Left ventricle myocardium inferior (tissue), 1 donor: ENCODE measurements around the gene ACTC1. TPM values are rescaled to one million over a fixed set of nuclear protein-coding genes. Genes with fewer than 3 reads are reported as not detected.
"Not testable (repeated sequence)": the region's sequence is repeated elsewhere in the genome, so short reads cannot be mapped to it uniquely, and the experiment has no call there.

ENCODE experiments used
- DNase-seq: peaks from one replicate; pipeline ENCODE4 v3.0.0-alpha.2; 2020
- H3K27ac ChIP-seq: fragments of 200-600 bp; replicated peaks from 2 replicates; pipeline ENCODE4 v1.8.0; 2021
- H3K27me3 ChIP-seq: fragments of 200-600 bp; 2 replicates; pipeline ENCODE4 v1.8.0; 2021; ENCODE audit warnings: low read depth
- H3K36me3 ChIP-seq: fragments of 200-600 bp; 2 replicates; pipeline ENCODE4 v1.8.0; 2021
- H3K4me1 ChIP-seq: fragments of 200-600 bp; 2 replicates; pipeline ENCODE4 v1.8.0; 2021
- H3K4me3 ChIP-seq: fragments of 200-600 bp; 2 replicates; pipeline ENCODE4 v1.8.0; 2021; ENCODE audit warnings: mild to moderate bottlenecking, moderate library complexity
- H3K9me3 ChIP-seq: fragments of 200-600 bp; replicated peaks from 2 replicates; pipeline ENCODE4 v1.8.0; 2021
- CTCF ChIP-seq: fragments of 200-600 bp; IDR thresholded peaks from 2 replicates; pipeline ENCODE4 v1.8.0; 2021; ENCODE audit warnings: antibody characterized with exemption, mild to moderate bottlenecking, borderline replicate concordance
- intact Hi-C: fragments of 100-400 bp; cut with micrococcal nuclease; formaldehyde crosslinking; loops from one replicate; pipeline ENCODE4 v1.11.0; 2022
- total RNA-seq: library from RNA; stranded (reverse); fragmentation: NEBNext Ultra II Directional; extraction: Animal tissue kit (Norgen Biotek cat#: 25700); gene quantifications from one replicate; pipeline ENCODE4 v1.2.1, GENCODE V29; 2021
- donor health status: DM: no; HTN: yes; CAD: no; lungs with severe emphysema.

Gene ACTC1
- total RNA-seq, 1 donor from 2014 or later = 13,225 TPM

- Histone ChIP-seq H3K9me3 (peaks cover 2% of the 10 kb centered on the region), H3K4me1 (peaks cover 14% of the 10 kb centered on the region), H3K27me3 (no peaks in the 10 kb centered on the region), H3K4me3 (no peak overlapping the region), H3K27ac (no peak overlapping the region), H3K36me3 (no peaks in the 10 kb centered on the region)
- no peak for TF ChIP-seq CTCF
- DNase-seq = no peak
- intact Hi-C loops = no loop called here
Observed at GRCh38 chr15:34812369-34812768, 17.0 kb upstream of the ACTC1 start.

GRCh38 chr15:34810443-34811129 is 15.2 kb upstream of the ACTC1 start:
- no peak for TF ChIP-seq CTCF
- no peak for DNase-seq
- H3K4me3 ChIP-seq = no peak overlapping the region
- peaks cover 14% of the 10 kb centered on the region for H3K4me1 ChIP-seq
- no peaks in the 10 kb centered on the region for H3K36me3 ChIP-seq
- intact Hi-C loops = no loop called here
- H3K9me3 ChIP-seq = peaks cover 6% of the 10 kb centered on the region
- H3K27ac ChIP-seq = no peak overlapping the region
- H3K27me3 ChIP-seq = no peaks in the 10 kb centered on the region

- peaks cover 6% of the 10 kb centered on the region for H3K9me3 ChIP-seq
- no peaks in the 10 kb centered on the region for H3K27me3 ChIP-seq
- H3K4me3 ChIP-seq = no peak overlapping the region
- H3K36me3 ChIP-seq = no peaks in the 10 kb centered on the region
- peaks cover 14% of the 10 kb centered on the region for H3K4me1 ChIP-seq
- intact Hi-C loops = loop anchor here (10.0 kb wide), 1 partner anchor 46 kb away; no protein-coding TSS in a partner anchor
- no peak for TF ChIP-seq CTCF
- no peak for DNase-seq
- no peak overlapping the region for H3K27ac ChIP-seq
Observed at GRCh38 chr15:34809186-34809585, 13.8 kb upstream of the ACTC1 start.

GRCh38 chr15:34808016-34808415 is 12.7 kb upstream of the ACTC1 start:
- intact Hi-C loops = loop anchor here (10.0 kb wide), 1 partner anchor 47 kb away; no protein-coding TSS in a partner anchor
- no peak for DNase-seq
- no peak for TF ChIP-seq CTCF

GRCh38 chr15:34807241-34807640 is 11.9 kb upstream of the ACTC1 start:
- intact Hi-C loops = loop anchor here (10.0 kb wide), 1 partner anchor 48 kb away; no protein-coding TSS in a partner anchor
- not testable (repeated sequence) for H3K36me3 ChIP-seq, H3K27me3 ChIP-seq, DNase-seq, H3K4me1 ChIP-seq, H3K9me3 ChIP-seq, H3K4me3 ChIP-seq, H3K27ac ChIP-seq

More at GRCh38 chr15:34808016-34808415, 12.7 kb upstream of the ACTC1 start:
- Histone ChIP-seq H3K4me3 (no peak overlapping the region), H3K9me3 (peaks cover 6% of the 10 kb centered on the region), H3K36me3 (no peaks in the 10 kb centered on the region), H3K4me1 (peaks cover 8% of the 10 kb centered on the region), H3K27me3 (no peaks in the 10 kb centered on the region), H3K27ac (no peak overlapping the region)

- intact Hi-C loops = loop anchor here (10.0 kb wide), 1 partner anchor 50 kb away; no protein-coding TSS in a partner anchor
- no peak for TF ChIP-seq CTCF
Observed at GRCh38 chr15:34804776-34805175, 9.4 kb upstream of the ACTC1 start.

More at GRCh38 chr15:34804776-34805175, 9.4 kb upstream of the ACTC1 start:
- H3K27me3 ChIP-seq = peaks cover 20% of the 10 kb centered on the region
- H3K4me3 ChIP-seq = no peak overlapping the region
- H3K9me3 ChIP-seq = peaks cover 6% of the 10 kb centered on the region
- peaks cover 14% of the 10 kb centered on the region for H3K4me1 ChIP-seq
- no peak for DNase-seq
- H3K27ac ChIP-seq = no peak overlapping the region
- H3K36me3 ChIP-seq = no peaks in the 10 kb centered on the region
